BLaER1 treated with 17β-estradiol and CSF1 and Interleukin-3, amounts not matched to agents 10 nM and 100 nM (cell line): ENCODE results near the gene NPHP4.
A peak's percentile ranks its signal among the peaks of the same experiment; 100 is the strongest.

Experiments used
- H3K27ac ChIP-seq, 11 experiments: shearing (Covaris generic); formaldehyde crosslinking; 2 replicates each; pipeline ENCODE4 v1.8.1; 2022
- H3K27me3 ChIP-seq, 11 experiments: shearing (Covaris generic); formaldehyde crosslinking; 2 replicates each; pipeline ENCODE4 v1.8.1; 2022
- H3K36me3 ChIP-seq, 11 experiments: shearing (Covaris generic); formaldehyde crosslinking; 2 replicates each; pipeline ENCODE4 v1.8.1; 2022
- H3K4me1 ChIP-seq, 10 experiments: shearing (Covaris generic); formaldehyde crosslinking; 2 replicates each; pipeline ENCODE4 v1.8.1; 2022
- H3K4me2 ChIP-seq, 11 experiments: shearing (Covaris generic); formaldehyde crosslinking; 2 replicates each; pipeline ENCODE4 v1.8.1; 2022
- H3K4me3 ChIP-seq, 10 experiments: shearing (Covaris generic); formaldehyde crosslinking; 2 replicates each; pipeline ENCODE4 v1.8.1; 2022
- H3K9ac ChIP-seq, 11 experiments: shearing (Covaris generic); formaldehyde crosslinking; 2 replicates each; pipeline ENCODE4 v1.8.1; 2022
- H3K9me3 ChIP-seq, 11 experiments: shearing (Covaris generic); formaldehyde crosslinking; replicated peaks in 1 of 11; 2 replicates each; pipeline ENCODE4 v1.8.1; 2022
- H4K20me1 ChIP-seq, 11 experiments: shearing (Covaris generic); formaldehyde crosslinking; 2 replicates each; pipeline ENCODE4 v1.8.1; 2022
- Cebpa-rat ChIP-seq, 11 experiments: shearing (Covaris generic); IDR thresholded peaks; 2 replicates each; pipeline ENCODE4 v1.8.1; 2022

Gene NPHP4

DNA sequence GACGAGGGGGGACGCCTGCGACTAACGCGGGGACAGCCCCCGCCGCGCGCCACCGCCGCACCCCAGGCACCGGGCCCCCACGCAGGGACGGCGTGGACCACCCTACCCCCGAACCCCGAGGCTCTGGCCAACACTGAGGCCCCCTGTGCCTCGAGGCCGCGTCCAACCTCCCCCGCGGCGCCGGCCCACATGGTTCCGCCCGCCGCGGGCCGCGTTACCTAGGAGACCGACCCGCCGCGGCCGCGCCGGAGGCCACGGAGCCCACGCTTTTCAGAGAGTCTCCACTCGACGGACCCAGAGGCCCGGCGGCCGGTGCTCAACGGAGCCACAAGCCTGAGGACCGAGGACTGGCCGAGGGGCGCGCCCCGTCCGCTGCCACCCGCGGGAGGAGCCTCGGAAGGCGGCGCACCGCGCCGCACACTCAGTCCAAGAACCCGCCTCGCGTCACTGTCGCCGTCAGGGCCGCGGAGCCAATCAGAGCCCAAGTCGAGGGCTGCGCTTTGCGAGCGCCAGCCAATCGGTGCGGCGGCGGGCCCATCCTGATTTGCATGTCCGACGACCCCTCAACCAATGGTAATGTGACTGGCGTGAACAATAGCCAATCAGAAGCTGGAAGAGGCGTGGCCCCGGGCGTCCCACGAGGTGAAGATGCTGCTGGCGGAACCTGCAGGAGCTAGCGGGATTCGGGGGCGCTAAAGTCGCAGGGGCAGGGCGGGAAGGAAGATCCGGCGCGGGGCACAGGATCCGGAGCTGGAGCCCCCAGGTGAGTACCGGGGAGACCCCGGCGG, at the start of gene NPHP4:
NPHP4 (minus strand) TSS at position 400 of the 788 bp plus-strand sequence. CDS start 6,136 bp downstream, outside the sequence.
- Histone ChIP-seq H3K4me1 (peaks cover 43 to 59% (median 52%) of the 10 kb centered on the region in 10 experiments), H3K4me3 (peak within 1 kb of the TSS; percentile 62 to 87 (median 76)), H3K36me3 (peaks cover 0 to 31% (median 14%) of the 10 kb centered on the region in 11 experiments; a peak in 13 of 22 replicates), H3K27ac (peak within 1 kb of the TSS; percentile 91 to 99 (median 96)), H3K4me2 (peak within 1 kb of the TSS; percentile 98 to 99 (median 99)), H3K9ac (peak within 1 kb of the TSS; percentile 90 to 99 (median 94)), H3K9me3 (no peaks in the 10 kb centered on the region), H4K20me1 (peaks cover 0 to 68% (median 36%) of the 10 kb centered on the region in 11 experiments; a peak in 17 of 22 replicates), H3K27me3 (no peaks in the 10 kb centered on the region)
- TF ChIP-seq Cebpa-rat (IDR thresholded peaks at IDR 0.05): no peak

DNA sequence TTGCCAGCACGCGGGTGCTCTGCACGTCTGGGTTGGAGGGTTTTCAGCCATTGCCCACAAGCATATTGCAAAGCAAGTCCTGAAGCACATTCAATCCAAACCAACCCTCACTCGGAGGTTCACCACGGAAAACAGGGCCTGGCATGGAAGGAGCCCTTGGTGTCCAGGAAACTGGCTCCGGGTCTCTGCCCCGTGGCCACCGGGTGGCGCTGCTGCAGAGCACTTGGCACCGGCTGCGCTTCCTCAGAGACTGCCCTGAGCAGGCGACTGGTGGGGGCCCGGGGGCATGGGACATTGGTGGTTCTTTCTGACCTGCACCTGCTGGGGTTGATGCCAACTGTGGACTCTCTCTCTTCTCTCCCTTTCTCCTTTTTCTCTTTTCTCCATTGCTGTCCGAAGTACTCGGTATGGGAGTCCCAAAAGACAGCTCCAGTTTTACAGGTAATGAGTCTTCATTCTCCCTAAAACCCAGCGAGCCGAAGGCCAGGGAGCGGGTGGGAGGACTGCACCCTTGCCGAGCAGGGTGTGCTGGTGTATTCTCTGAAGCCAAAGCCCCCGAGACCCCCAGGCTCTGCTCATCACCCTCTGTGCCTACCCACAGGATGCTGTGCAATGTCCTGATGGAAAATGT, 49.3 kb upstream of the NPHP4 start:
- Histone ChIP-seq H3K27me3 (no peaks in the 10 kb centered on the region), H3K4me2 (peak overlapping the region; percentile 80 to 99 (median 97)), H3K27ac (peak overlapping the region in 10 of 11 experiments; percentile 57 to 90 (median 84); a peak in 19 of 22 replicates), H3K36me3 (peaks cover 55 to 90% (median 84%) of the 10 kb centered on the region in 11 experiments), H3K9ac (peak overlapping the region in 10 of 11 experiments; percentile 53 to 82 (median 72); a peak in 17 of 22 replicates), H3K9me3 (no peaks in the 10 kb centered on the region), H4K20me1 (peaks cover 95 to 100% (median 98%) of the 10 kb centered on the region in 11 experiments), H3K4me3 (peak overlapping the region in 7 of 10 experiments; percentile 19 to 53 (median 47); a peak in 11 of 20 replicates), H3K4me1 (peaks cover 53 to 99% (median 98%) of the 10 kb centered on the region in 10 experiments)
- no peak for TF ChIP-seq Cebpa-rat (IDR thresholded peaks at IDR 0.05)

DNA sequence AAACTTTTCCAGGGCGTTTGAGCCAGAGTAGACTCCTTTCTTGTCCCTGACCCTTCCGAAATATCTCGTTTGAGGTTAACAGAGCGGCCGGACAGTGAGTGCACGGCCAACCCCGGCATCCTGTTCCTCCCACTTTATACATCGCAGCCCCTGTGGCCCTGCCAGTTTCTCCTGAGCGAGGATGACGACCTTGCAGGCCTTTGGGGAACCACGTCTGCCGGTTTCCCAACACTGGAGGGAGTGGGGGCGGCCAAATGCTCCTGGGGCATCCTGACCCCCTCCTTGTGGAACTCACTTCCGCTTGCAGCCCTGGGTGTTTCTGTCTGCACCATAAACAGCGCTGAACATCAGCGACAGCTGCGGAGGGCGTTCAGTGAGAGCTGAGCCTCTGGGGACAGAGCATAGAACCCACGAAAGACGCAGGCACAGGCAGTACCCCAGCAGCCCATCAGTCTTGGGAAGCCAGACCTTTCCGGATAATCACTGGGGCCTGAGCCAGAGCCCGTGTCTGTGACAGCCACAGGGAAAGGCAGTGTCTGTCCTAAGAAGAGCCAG, 48.7 kb upstream of the NPHP4 start:
- Histone ChIP-seq H3K4me2 (peak overlapping the region; percentile 80 to 99 (median 97)), H4K20me1 (peaks cover 95 to 100% (median 98%) of the 10 kb centered on the region in 11 experiments), H3K36me3 (peaks cover 49 to 90% (median 79%) of the 10 kb centered on the region in 11 experiments), H3K27me3 (no peaks in the 10 kb centered on the region), H3K4me3 (peak overlapping the region in 8 of 10 experiments; percentile 19 to 53 (median 45); a peak in 15 of 20 replicates), H3K9me3 (no peaks in the 10 kb centered on the region), H3K27ac (peak overlapping the region in 10 of 11 experiments; percentile 57 to 90 (median 84); a peak in 19 of 22 replicates), H3K9ac (peak overlapping the region; percentile 53 to 82 (median 71); a peak in 21 of 22 replicates), H3K4me1 (peaks cover 59 to 99% (median 98%) of the 10 kb centered on the region in 10 experiments)
- TF ChIP-seq Cebpa-rat (IDR thresholded peaks at IDR 0.05): peak in 8 of 11 experiments; percentile 16 to 88 (median 67); a peak in 13 of 22 replicates

DNA sequence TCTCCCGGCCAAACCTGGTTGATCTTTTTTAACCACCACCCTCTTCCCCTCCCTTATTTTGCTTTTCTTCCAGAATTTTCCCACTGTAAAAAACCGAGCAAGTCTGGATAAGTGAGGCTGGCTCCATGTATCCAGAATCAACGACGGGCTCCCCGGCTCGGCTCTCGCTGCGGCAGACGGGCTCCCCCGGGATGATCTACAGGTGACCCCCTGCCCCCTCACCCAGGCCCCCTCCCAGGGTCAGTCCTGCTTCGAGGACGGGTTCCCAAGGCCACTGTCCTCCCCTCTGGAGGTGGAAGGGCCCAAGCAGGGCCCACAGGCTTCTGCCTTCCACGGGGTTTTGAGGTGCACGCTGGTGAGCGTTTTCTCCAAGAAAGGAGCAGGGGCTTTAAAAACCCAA, 48.2 kb upstream of the NPHP4 start:
- Histone ChIP-seq H3K27me3 (no peaks in the 10 kb centered on the region), H3K27ac (peak overlapping the region in 10 of 11 experiments; percentile 57 to 90 (median 84); a peak in 20 of 22 replicates), H3K4me3 (peak overlapping the region in 8 of 10 experiments; percentile 19 to 53 (median 44); a peak in 16 of 20 replicates), H3K4me1 (peaks cover 64 to 99% (median 98%) of the 10 kb centered on the region in 10 experiments), H3K9me3 (no peaks in the 10 kb centered on the region), H4K20me1 (peaks cover 95 to 100% (median 98%) of the 10 kb centered on the region in 11 experiments), H3K4me2 (peak overlapping the region; percentile 80 to 99 (median 97)), H3K9ac (peak overlapping the region; percentile 53 to 82 (median 71); a peak in 21 of 22 replicates), H3K36me3 (peaks cover 44 to 90% (median 76%) of the 10 kb centered on the region in 11 experiments)
- no peak for TF ChIP-seq Cebpa-rat (IDR thresholded peaks at IDR 0.05)

DNA sequence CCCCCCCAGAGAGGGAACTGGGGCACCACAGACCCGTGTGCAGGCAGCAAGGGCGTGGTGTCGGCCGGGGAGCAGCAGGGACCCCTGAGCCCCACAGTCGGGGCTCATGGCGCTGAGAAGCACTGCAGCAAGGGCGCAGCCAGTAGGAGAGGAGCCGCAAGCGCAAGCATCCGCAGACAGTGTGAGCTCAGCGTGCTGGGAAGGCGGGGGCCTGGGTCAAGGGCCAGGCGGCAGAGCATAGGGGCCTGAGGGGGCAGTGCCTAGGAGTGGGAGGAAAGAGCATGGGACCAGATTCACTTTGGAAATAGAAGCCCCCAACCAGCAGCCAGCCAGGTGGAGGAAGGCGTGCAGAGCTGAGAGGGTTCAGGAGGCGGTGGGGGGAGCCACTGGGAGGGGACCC, 46.8 kb upstream of the NPHP4 start:
- Histone ChIP-seq H3K4me2 (peak overlapping the region; percentile 80 to 99 (median 97)), H4K20me1 (peaks cover 95 to 100% (median 98%) of the 10 kb centered on the region in 11 experiments), H3K9ac (peak overlapping the region; percentile 53 to 82 (median 71); a peak in 20 of 22 replicates), H3K4me3 (peak overlapping the region in 7 of 10 experiments; percentile 22 to 53 (median 47); a peak in 10 of 20 replicates), H3K36me3 (peaks cover 40 to 90% (median 76%) of the 10 kb centered on the region in 11 experiments), H3K4me1 (peaks cover 78 to 99% (median 98%) of the 10 kb centered on the region in 10 experiments), H3K27ac (peak overlapping the region in 10 of 11 experiments; percentile 37 to 90 (median 84); a peak in 20 of 22 replicates), H3K9me3 (no peaks in the 10 kb centered on the region), H3K27me3 (no peaks in the 10 kb centered on the region)
- TF ChIP-seq Cebpa-rat (IDR thresholded peaks at IDR 0.05): no peak

DNA sequence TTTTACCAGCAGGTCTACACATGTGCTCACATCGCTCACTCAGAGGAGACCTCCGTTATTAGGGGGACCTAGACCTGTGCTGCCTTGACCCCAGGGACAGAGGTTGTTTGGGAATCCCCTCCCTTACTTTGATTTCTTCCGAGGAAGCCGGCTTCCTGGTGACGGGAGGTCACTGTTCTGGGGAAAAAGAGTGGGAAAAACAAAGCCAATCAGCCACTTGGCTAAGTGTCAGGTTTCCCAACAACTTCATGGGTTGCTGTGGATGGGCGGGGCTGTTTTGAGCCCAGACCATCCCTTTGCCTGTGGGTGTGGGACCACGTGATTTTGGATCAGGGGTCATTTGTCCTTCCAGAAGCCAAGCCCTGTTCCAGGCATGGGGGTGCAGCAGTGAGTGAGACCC, 46.4 kb upstream of the NPHP4 start:
- H3K27me3 ChIP-seq: no peaks in the 10 kb centered on the region
- H3K4me2 ChIP-seq: peak overlapping the region; percentile 80 to 99 (median 97)
- peak overlapping the region in 7 of 10 experiments; percentile 35 to 53 (median 47); a peak in 12 of 20 replicates for H3K4me3 ChIP-seq
- H3K36me3 ChIP-seq: peaks cover 39 to 90% (median 76%) of the 10 kb centered on the region in 11 experiments
- H3K4me1 ChIP-seq: peaks cover 83 to 99% (median 98%) of the 10 kb centered on the region in 10 experiments
- no peaks in the 10 kb centered on the region for H3K9me3 ChIP-seq
- H4K20me1 ChIP-seq: peaks cover 95 to 100% (median 98%) of the 10 kb centered on the region in 11 experiments
- peak overlapping the region in 10 of 11 experiments; percentile 37 to 90 (median 84); a peak in 20 of 22 replicates for H3K27ac ChIP-seq
- no peak for TF ChIP-seq Cebpa-rat (IDR thresholded peaks at IDR 0.05)
- peak overlapping the region; percentile 53 to 82 (median 71); a peak in 20 of 22 replicates for H3K9ac ChIP-seq

DNA sequence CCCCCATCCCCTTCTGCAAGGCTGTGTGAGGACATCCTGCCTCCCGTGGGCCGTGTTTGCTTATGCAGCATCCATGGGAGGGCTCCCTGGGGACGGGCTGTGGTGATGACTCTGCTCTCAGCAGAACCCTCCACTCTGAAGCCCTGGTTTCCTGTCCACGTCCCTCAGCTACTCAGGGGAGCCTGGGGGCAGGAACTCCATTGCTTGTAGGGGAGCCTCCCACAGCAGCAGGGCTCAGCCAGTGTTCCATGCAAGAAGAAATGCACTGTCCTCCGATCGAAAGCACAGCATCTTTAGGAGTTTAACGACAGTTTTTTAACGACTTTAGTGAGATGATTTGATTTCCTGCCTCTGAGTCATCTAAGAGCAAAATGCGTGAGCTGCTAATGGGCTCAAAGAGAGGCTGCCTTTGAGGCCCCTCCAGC, 45.1 kb upstream of the NPHP4 start:
- peaks cover 97 to 100% (median 100%) of the 10 kb centered on the region in 11 experiments for H4K20me1 ChIP-seq
- no peaks in the 10 kb centered on the region for H3K27me3 ChIP-seq
- H3K4me2 ChIP-seq: peak overlapping the region; percentile 80 to 99 (median 97)
- peak in 4 of 11 experiments; percentile 14 to 75 (median 36); a peak in 4 of 22 replicates for TF ChIP-seq Cebpa-rat (IDR thresholded peaks at IDR 0.05)
- peak overlapping the region in 7 of 10 experiments; percentile 35 to 53 (median 47); a peak in 12 of 20 replicates for H3K4me3 ChIP-seq
- H3K9me3 ChIP-seq: no peaks in the 10 kb centered on the region
- H3K9ac ChIP-seq: peak overlapping the region in 10 of 11 experiments; percentile 60 to 82 (median 72); a peak in 19 of 22 replicates
- H3K36me3 ChIP-seq: peaks cover 29 to 91% (median 75%) of the 10 kb centered on the region in 11 experiments
- peaks cover 95 to 100% (median 100%) of the 10 kb centered on the region in 10 experiments for H3K4me1 ChIP-seq
- peak overlapping the region in 10 of 11 experiments; percentile 35 to 90 (median 84); a peak in 20 of 22 replicates for H3K27ac ChIP-seq
